Medulla oblongata (tissue), 1 donor: ENCODE results near the gene NCAM1.

ENCODE experiments used
- DNase-seq: peaks from one replicate; pipeline ENCODE4 v3.0.0-alpha.2; 2015; ENCODE audit errors: extremely low spot score

Gene NCAM1

DNA sequence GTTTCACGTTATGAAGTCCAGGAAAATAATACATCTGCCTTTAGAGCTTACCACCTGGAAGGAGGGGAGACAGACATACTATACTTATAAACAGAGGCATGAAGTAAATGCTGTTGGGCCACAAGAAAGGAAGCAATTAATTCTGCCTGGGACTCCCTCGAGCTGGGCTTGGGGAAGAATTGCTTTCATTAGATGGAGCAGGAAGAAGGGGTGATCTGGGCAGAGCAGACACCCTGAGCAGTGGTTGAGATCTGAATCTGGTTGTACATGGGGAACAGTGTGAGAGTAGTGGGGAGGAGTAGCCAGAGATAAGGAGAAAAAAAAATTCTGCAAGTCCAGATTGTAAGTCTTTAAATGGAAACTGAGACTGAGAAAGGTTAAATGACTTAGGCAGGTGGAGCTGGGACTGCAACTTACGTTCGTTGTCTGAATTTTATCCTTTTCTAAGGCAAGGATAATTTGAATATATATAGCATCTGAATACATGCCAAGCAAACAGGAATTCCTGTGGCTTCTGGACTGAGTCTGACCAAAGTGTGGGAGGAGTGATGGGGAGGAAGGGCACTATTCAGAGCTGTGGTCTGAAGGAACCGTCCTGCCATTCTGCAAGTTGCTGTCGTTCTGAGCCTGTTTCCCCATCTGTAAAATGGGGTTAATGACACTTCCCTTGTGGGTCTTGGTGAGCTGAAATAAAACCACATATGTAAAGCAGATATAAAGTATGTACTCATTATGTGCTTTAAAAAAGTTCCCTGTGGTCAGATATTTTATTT, 7.9 kb downstream of the NCAM1 start:
- DNase-seq, result no peak

DNA sequence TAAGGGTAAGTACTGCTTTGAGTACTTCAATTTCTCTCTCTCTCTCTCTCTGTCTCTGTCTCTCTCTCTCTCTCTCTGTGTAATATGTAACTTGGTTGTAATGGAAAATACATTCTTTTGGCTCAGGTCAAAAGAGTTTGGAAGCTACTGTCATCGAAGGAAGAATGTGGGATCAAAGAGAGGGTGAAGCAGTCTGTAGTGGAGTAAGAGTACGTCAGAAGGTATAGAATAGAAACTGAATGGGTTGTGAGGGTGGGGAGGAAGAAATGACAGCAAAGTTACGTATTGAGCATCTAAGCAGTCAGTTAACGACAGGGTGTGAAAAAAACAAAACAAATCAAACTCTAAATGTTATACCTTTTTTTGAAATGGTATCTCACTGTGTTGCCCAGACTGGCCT, 10.0 kb downstream of the NCAM1 start:
- DNase-seq, result no peak

GRCh38 chr11:112971827-112972226, 10.6 kb downstream of the NCAM1 start:
- no peak for DNase-seq

DNA sequence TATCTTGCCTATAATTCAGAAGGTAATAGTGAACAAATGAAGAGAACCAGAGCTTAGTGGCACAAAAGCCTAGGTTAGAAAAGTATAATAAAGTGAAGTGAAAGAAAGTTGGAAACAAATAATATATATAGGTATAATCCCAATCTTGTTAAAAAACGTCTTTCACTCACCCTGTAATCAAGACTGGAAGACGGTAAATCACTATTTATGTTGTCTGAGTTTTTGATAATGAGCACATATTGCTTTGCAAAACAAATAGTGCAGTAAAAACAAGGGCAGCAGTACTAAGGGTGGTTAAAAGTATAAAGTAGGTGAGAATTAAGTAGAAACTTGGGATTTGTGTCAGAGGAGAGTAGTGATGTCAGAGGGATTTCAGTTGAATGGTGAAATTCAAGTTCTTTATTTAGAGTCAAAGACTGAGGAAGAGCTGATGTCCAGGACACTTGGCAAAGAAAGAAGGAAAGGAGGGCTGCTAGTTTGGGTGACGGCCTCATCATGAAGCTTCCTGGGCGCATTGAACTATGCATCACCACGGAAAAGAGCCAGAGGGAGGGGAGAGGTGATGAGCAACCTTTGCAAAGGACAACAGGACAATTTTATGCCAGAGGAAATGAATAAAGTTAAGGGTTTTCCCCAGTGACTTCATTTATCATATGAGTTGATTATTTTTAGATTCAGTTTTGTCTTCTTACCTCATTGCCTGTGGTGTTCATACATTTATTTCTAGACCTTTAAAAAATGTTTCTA, 11.4 kb downstream of the NCAM1 start:
- DNase-seq, result no peak

GRCh38 chr11:112975051-112975450, 13.8 kb downstream of the NCAM1 start:
- no peak for DNase-seq

DNA sequence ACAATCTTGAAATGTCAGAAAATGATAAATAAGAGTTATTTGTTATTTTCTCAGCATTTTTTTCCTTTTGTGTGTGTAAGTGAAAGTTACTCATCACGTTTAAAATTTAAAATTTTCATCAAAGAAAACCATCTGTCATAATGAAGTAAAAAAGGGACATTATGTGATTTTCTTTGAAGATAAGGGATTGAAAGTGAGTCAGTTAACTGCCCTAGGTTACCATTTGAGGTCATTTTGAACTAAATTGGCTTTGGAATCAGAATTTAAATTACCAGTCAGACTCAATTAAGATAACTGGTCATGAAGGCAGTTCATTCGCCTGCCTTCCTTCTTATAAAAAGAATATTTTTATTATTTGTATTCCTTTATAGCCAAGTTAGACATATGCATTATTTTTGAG, 14.3 kb downstream of the NCAM1 start:
- DNase-seq, result no peak

DNA sequence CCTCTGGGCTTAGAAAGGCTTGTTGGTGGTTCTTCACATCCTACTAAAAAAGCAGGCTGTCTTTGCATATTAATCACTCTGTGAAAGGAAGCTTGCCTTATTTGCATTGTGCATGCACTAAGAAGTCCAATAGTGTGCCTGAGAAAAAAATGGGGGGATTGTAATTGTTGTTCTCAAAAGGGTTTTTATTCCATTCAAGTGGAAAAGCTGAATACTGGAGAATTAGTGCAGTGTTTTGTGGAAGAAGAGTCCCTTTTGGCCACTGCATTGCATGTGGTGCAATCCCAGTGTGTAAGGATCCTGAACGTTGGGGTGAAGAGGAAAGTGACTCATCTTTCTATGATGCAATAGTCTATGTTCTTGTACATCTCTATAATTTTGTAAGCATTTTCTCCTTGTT, 16.5 kb downstream of the NCAM1 start:
- DNase-seq, result peak; percentile 93

DNA sequence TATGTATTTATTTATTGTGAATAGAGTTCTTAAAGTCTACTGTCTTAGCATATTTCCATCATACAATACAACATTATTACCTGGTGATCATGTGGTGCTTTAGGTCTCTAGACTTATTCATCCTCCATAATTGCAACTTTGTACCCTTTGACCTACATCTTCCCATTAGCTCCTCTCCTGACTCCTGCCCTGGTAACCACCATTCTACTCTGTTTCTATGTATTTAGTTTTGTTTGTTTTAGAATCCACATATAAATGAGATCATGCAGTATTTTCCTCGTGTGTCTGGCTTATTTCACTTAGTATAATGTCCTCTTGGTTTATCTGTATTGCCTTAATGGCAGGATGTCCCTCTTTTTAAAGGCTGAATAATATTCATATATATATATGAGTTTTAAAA, 22.7 kb downstream of the NCAM1 start:
- no peak for DNase-seq

GRCh38 chr11:112989198-112989597, 28.0 kb downstream of the NCAM1 start:
- no peak for DNase-seq

DNA sequence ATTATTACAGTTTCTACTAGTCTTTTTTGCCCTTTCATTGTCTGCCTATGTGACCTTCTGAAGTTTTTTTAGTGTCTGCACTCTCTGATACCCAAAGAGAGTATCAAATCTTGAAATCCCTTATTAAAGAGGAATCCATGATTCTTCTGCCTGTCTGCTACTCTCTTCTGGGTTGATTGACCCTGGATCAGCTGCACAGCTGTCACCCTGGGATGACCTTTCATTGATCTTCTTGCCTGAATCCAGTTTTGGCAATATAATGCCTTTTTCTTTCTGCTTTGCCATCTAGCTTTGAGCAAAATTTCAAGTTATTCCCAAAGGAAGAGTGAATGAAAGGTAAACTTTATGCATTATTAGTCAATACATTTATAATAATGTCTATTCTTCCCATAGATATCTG, 32.6 kb downstream of the NCAM1 start:
- no peak for DNase-seq

GRCh38 chr11:112995423-112996090, 34.3 kb downstream of the NCAM1 start:
- DNase-seq, result no peak

GRCh38 chr11:112996994-112997393, 35.8 kb downstream of the NCAM1 start:
- DNase-seq, result no peak

DNA sequence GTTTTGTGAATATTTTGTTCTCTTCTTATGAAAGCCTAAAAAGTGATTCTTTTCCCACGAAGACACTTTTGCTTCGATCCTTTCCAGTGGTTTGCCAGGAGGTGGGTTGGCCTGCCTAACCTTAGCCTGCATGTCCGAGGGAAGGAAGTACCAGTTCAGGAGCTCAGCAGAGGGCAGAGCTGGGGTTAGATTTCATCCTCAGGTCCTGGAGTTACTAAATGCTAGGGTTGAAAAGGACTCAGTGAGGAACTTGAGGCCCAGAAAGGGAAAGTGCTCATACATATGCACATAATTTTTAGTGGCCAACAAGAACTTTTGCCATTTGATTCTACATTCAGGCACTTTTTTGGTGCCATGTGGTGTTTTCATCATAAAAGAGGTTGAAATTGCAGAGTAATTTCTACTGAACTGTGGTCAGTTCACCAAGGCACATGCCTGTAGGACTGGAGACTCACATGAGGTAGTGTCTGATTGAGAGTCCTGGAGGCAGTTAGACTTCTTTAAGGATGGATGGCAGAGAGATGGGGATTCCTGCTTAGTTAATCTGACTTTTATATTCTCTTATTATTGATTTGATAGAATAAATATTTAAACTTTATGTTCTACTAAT, 36.7 kb downstream of the NCAM1 start:
- no peak for DNase-seq

DNA sequence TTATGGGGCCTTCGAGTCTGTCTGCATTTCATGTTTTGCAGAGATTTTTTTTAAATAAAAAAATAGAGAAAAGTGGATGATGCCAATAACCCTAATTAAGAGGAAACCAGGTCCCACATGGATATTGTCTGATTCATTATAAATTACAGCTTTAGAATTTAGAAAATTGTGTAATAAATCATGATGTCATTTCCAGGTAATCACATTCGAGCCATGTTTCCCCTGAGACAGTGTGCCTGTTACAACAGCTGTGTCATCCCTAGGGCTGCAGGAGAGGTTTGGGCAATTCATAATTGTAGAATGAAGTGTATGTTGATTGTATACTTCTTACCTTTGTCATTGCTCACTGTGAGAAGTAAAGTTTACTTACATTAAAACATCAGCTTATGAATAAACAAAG, 38.3 kb downstream of the NCAM1 start:
- DNase-seq, result no peak

- DNase-seq, result no peak
Observed at GRCh38 chr11:113001709-113002108, 40.5 kb downstream of the NCAM1 start.

- no peak for DNase-seq
Observed at GRCh38 chr11:113006896-113007445, 45.8 kb downstream of the NCAM1 start.

GRCh38 chr11:113014262-113015097, 53.3 kb downstream of the NCAM1 start:
- peak; percentile 38 for DNase-seq

DNA sequence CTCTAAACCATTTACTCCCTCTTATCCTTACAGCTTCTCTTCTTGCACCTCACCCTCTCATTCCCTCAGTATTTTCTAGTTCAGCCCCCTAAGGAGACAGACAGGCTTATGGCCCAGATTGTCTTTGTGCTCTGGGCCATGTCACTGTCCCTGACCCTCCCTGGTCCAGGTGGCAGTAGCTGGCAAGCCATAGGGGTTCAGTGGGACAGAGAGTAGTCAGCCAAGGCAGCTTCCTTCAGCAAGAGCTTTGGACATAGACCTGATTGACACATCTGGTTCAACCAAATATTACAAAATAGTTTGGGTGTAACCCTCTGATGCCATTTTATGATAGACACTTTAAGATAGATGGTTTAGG, 53.9 kb downstream of the NCAM1 start:
- DNase-seq, result no peak

DNA sequence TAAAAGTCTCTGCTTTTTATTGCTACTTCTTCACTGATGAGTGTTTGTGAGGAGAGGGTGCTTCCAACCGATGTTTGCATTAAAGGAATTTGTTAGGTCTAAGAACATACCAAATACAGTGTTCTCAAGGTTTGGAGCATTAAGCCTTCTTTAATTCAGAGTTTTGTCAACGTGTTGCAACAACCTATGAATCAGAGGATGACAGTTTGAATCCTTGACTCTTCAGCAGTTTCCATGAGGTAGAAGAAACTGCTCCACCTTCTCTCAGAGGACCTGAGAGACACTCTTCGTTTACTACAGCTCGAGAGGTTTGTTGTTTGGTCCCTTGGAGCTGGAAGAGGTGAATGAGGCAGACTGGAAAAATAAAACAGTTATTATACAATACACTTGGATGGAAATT, 55.7 kb downstream of the NCAM1 start:
- no peak for DNase-seq

GRCh38 chr11:113018913-113019312, 57.7 kb downstream of the NCAM1 start:
- DNase-seq, result no peak

DNA sequence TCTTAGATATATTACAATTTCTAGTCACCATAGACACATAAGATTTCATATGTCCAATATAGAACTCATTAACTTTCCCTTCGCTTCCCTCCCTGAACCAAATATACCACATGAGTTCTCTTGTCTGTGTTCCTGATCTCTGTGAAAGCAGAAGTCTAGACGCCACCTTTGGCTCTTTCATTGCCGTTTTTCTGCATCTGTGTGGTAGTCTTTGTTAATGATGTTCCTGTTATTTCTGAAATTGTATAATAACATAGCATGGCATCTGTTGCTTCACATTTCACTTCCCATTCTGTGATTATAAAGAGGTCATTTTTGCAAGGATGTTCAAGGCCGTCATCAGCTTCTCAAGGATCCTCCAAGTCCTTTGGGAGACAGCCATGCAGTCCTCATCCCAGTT, 58.5 kb downstream of the NCAM1 start:
- no peak for DNase-seq
